ENCODE measurements around the gene MTMR3.
A peak's percentile ranks its signal among the peaks of the same experiment; 100 is the strongest.
"Not testable (repeated sequence)": the region's sequence is repeated elsewhere in the genome, so short reads cannot be mapped to it uniquely, and the experiment has no call there.

Gene MTMR3

GRCh38 chr22:29972121-29972520 lies 89.1 kb downstream of the MTMR3 start:
- DNase-seq = no peak

DNA sequence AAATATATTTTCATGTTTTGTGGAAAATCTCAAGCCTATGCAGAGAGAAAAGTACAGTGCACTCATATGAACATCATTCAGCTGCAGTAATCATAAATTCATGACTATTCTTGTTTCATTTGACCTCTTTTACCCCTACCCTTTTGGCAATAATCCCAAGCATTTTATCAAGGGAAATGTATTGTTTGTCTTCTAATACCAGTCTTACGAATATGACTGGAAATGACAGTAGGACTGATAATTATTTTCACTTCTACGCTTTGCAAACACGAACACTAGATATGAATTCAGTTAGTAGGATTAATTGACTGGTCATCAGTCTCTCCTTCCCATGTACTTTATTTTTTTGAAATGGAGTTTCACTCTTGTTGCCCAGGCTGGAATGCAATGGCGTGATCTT lies 90.3 kb downstream of the MTMR3 start:
- no peak for DNase-seq

- DNase-seq = not testable (repeated sequence)
Observed at GRCh38 chr22:29973680-29974079, 90.7 kb downstream of the MTMR3 start.

DNA sequence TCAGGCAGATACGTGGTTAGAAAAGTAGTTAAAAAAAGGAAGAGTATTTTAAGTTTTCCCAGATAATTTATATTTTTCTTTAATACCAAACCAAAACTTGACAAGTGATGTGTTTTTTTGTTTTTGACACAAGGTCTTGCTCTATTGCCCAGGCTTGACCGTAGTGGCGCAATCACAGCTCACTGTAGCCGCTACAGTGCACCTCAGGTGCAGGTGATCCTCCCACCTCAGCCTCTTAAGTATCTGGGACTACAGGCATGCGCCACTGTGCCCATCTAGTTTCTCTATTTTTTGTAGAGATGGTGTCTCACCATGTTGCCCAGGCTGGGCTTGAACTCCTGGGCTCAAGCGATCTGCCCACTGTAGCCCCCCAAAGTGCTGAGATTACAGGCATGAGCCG lies 92.5 kb downstream of the MTMR3 start:
- no peak for DNase-seq

DNA sequence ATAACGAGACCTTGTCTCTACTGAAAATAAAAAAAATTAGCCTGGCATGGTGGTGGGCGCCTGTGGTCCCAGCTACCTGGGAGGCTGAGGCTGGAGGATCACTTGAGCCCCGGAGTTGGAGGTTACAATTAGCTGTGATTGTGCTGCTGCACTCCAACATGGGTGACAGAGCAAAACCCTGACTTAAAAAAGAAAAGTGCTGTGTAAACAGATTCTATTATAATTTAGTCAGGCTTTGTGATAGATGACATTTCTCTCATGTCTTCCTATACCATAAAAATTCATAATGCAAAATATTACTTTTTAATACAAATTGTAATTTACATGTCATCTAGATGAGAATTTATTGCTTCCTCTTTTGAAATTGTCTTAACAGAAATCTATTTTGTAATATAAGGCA lies 94.1 kb downstream of the MTMR3 start:
- no peak for DNase-seq

GRCh38 chr22:29979777-29980321 lies 96.9 kb downstream of the MTMR3 start:
- DNase-seq = no peak

DNA sequence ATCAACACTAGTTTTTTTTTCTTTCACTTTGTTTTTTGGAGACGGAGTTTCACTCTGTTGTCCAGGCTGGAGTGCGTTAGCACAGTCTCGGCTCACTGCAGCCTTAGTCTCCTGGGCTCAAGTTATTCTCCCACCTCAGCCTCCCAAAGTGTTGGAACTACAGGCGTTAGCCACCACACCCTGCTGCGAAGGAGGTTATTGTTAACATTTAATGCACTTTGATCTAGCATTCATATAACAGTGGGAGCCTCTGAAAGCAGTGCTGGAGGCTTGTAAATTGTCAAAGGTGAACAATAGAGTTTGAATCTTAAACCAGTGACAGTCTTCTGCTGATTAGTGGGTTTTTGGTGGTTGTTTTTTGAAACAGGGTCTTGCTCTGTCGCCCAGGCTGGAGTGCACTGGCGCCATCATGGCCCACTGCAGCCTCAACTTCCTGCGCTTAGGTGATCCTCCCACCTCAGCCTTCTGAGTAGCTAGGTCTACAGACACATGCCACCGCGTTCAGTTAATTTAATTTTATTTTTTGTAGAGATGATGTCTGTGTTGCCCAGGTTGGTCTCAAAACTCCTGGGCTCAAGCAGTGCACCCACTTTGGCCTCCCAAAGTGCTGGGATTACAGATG lies 100.4 kb downstream of the MTMR3 start:
- no peak for DNase-seq

GRCh38 chr22:29985912-29986311 lies 102.9 kb downstream of the MTMR3 start:
- DNase-seq = no peak

GRCh38 chr22:29987137-29987536 lies 104.2 kb downstream of the MTMR3 start:
- DNase-seq = peak; percentile 65

DNA sequence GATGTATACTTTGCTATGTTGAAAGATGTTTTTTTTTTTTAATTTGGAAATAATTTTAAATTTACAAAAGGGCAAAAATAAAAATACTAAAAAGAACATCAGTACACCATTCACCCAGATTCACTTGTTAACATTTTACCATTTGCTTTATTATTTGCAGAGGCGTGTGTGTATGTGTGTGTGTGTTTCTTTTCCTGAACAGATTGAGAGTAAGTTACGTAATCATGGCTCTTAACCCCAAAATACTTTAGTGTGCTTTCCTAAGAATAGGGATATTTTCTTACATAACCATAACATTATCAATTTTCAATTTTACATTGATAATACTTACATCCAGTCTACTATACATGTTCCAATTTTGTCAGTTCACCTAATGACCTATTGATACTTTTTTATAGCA lies 105.7 kb downstream of the MTMR3 start:
- no peak for DNase-seq

DNA sequence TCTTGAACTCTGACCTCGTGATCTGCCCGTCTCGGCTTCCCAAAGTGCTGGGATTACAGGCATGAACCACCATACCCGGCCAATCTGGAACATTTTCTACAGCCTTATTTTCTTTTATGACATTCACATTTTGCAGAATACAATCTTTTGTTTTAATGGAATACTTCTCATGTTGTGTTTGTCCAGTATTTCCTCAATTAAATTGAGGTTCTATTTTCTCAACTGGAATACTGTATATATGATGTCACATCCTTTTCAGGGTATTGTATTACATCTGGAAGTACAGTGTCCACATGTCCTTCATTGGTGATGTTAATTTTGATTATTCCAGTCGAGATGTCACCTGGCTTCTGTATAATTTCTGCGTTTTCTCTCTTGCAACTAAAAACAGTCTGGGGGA lies 106.5 kb downstream of the MTMR3 start:
- no peak for DNase-seq

- no peak for DNase-seq
Observed at GRCh38 chr22:29992341-29993275, 109.6 kb downstream of the MTMR3 start.

- DNase-seq = peak; percentile 58
Observed at GRCh38 chr22:29994027-29994715, 111.2 kb downstream of the MTMR3 start.

DNA sequence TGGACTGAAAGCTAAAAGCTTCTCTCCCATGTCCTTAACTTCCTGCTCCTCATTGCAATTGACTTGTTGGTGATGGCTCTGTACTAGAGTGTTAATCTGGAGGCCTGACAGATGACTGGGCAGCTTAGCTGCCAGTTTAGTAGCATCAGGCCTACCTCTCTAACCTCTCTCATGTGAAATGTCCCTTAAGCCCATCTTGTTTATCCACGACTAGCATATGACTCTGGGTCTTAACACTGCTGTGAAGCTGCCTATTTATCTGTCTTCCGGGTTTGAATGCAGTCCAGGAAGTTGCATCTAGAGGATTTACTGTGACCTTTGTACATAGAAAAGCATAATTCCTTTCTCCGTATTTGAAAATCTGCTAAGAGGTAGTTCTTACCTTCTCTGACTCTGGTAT lies 112.0 kb downstream of the MTMR3 start:
- DNase-seq = no peak

- DNase-seq = no peak
Observed at GRCh38 chr22:29997107-29997506, 114.1 kb downstream of the MTMR3 start.

DNA sequence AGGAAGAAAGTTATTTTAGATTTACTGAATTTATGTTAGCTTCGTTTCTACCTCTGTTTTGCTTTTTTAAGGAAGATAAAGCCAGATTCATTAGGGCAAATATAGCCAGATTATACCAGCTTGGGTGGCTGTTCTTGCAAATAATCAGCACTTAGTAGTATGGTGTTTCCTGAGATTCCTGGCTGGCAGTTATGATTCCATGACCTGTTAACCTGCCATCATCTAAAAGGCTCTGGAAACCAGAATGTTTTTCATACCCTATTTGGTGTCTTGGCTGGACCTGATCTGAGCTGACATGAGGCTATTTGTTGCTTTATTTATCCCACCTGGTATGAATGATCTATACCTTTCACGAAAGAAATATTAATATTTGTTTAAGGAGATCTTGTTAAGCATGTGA lies 114.5 kb downstream of the MTMR3 start:
- DNase-seq = no peak

DNA sequence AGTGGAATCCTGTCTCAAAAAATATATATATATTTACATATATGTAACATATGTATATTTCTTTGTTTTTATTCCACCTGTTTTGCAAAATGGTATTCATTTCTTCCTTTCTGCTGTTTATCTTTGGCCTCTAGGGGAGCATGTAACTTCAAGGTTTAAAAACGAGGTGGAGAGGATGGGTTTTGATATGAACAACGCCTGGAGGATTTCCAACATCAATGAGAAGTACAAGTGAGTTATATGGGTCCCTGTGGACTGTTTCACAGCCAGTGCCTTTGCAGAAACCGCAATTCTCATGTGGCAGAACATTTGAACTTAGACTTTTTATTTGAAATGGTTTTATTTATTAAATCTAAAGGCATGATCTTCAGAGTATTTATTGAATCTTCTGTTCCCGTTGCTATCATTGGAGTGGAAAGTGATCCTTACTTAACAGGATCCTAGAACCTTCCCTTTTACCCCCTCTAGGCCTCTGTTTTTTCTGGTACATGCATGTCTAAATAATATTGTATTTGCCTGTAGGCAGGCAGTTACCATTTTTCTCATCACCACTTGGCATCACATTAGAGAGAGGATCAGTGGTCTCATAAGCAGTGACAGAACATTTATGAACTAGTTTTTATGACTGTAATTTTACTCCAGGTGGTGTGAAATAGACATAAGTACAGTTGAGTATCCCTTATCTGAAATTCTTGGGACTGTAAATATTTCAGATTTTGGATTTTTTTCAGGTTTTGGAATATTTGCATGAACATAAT lies 115.8 kb downstream of the MTMR3 start:
- DNase-seq = no peak

DNA sequence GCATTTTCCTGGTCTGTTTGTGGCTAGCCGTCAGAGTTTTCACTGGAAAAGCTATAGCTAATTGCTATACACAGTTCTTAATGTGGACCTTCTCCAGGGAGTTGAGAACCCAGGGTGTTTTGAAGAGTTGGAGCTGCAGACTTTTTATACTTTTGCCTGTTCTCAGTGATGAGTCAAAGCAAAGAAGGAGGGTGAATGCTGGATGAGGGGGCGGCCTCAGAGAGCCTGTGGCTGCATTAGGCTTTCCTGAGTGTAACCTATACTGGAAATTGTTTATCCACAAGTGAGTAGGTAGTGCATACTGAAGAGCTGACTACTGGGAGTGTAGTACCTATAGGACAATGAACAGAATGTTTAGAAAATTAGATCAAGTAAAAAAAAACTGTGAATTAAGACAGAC lies 117.6 kb downstream of the MTMR3 start:
- DNase-seq = no peak

DNA sequence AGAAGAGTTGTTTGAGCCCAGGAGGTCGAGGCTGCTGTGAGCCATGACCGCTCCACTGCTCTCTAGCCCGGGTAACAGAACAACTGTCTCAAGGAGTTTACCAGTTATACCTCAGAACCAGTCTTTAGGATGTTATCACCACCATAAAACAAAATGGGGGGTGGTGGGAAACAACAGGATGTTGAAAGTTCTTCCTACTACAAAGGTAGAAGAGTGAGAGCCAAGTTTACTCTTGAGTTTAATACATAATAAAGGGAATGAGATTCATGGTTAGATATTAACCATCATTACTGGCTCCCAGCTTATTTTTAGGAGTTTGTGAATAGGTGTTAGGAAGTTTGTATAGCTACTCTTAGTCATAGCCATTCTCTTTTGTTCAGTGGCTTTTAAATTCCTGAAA lies 118.5 kb downstream of the MTMR3 start:
- no peak for DNase-seq

DNA sequence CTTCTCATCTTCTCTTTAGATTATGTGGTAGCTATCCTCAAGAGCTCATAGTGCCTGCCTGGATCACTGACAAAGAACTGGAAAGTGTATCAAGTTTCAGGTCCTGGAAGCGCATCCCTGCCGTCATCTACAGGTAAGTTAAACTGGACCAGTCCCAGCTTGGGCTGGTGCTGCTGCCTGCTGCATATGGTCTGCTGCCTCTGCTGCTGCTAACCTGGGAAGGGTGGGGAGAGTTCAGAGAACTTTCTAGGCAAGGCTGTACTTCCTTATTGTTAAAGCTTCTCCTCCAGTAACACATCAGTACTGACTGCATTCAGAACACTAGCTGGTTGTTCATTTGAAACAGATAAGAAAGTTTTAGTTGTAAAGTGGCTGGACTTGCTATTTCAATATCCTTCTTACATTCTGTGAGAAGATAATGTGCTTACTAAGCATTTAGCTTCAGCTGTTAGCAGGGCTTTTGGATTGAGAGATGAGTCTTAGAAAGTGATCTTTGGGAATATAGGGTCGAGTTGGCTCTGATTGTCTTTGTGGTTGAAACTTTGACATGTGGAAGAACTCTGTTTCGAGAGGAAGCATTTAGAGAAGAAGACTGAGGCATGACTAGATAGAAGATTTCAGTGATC lies 120.0 kb downstream of the MTMR3 start:
- DNase-seq = no peak

DNA sequence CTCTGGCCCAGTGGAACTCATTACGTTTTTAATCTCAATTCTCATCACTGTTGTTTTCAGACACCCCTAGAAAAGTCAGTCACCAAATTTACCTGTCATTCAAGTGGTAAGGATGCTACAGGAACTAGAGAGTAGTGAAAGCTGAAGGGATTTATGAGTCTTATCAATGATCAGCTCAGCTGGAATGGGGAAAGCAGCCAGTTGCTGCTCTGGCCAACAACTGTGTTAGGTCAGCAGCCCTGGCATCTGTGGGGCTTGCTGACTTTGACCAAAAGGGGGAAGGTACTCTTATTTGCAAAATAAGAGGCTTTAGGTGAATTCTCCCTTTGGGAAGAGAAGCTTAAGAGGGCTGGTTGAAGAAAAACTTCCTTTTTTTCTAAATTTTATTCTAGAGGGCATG lies 121.1 kb downstream of the MTMR3 start:
- no peak for DNase-seq

GRCh38 chr22:30004694-30005093 lies 121.7 kb downstream of the MTMR3 start:
- DNase-seq = no peak
